Effector memory CD4-positive, alpha-beta T cell (primary cell): ENCODE measurements around the gene ADGRG2.

ENCODE experiments used
- DNase-seq, 3 donors: peaks; one replicate each; pipeline ENCODE4 v3.0.0-alpha.2; 2020
- H3K27ac ChIP-seq: 2 replicates; pipeline ENCODE4 v1.7.0; 2013; ENCODE audit warnings: mild to moderate bottlenecking, low read length, moderate library complexity; ENCODE audit not compliant: insufficient read depth, poor library complexity, severe bottlenecking
- H3K27me3 ChIP-seq: replicated peaks from 2 replicates; pipeline ENCODE4 v1.7.0; 2013; ENCODE audit warnings: mild to moderate bottlenecking, low read length; ENCODE audit not compliant: insufficient read depth, control insufficient read depth, poor library complexity, severe bottlenecking
- H3K36me3 ChIP-seq: 2 replicates; pipeline ENCODE4 v1.7.0; 2013; ENCODE audit warnings: mild to moderate bottlenecking, low read length, moderate library complexity; ENCODE audit not compliant: control insufficient read depth, insufficient read depth
- H3K4me1 ChIP-seq: 2 replicates; pipeline ENCODE4 v1.7.0; 2013; ENCODE audit warnings: low read length, mild to moderate bottlenecking; ENCODE audit not compliant: control insufficient read depth, insufficient read depth, poor library complexity, severe bottlenecking
- H3K4me3 ChIP-seq: 2 replicates; pipeline ENCODE4 v1.7.0; 2013; ENCODE audit warnings: low read length, low read depth, mild to moderate bottlenecking; ENCODE audit not compliant: insufficient read depth, poor library complexity, severe bottlenecking
- H3K9me3 ChIP-seq: 2 replicates; pipeline ENCODE4 v1.7.0; 2013; ENCODE audit warnings: mild to moderate bottlenecking, low read length, moderate library complexity; ENCODE audit not compliant: control insufficient read depth

Gene ADGRG2

GRCh38 chrX:19059067-19059466, 63.2 kb downstream of the ADGRG2 start:
- Histone ChIP-seq H3K4me3 (no peak overlapping the region), H3K27me3 (no peaks in the 10 kb centered on the region), H3K36me3 (no peaks in the 10 kb centered on the region), H3K9me3 (no peaks in the 10 kb centered on the region), H3K27ac (no peak overlapping the region), H3K4me1 (no peaks in the 10 kb centered on the region)
- DNase-seq, result no peak

- Histone ChIP-seq H3K4me3 (no peak overlapping the region), H3K27me3 (no peaks in the 10 kb centered on the region), H3K4me1 (no peaks in the 10 kb centered on the region), H3K27ac (no peak overlapping the region), H3K36me3 (no peaks in the 10 kb centered on the region), H3K9me3 (no peaks in the 10 kb centered on the region)
- no peak for DNase-seq
Measured at GRCh38 chrX:19057856-19058255, 64.4 kb downstream of the ADGRG2 start.

- H3K4me1 ChIP-seq, result no peaks in the 10 kb centered on the region
- no peaks in the 10 kb centered on the region for H3K9me3 ChIP-seq
- H3K36me3 ChIP-seq, result no peaks in the 10 kb centered on the region
- no peak overlapping the region for H3K27ac ChIP-seq
- no peak overlapping the region for H3K4me3 ChIP-seq
- DNase-seq, result no peak
- H3K27me3 ChIP-seq, result no peaks in the 10 kb centered on the region
Measured at GRCh38 chrX:19049110-19049509, 73.2 kb downstream of the ADGRG2 start.

GRCh38 chrX:19046343-19047215, 75.7 kb downstream of the ADGRG2 start:
- no peak overlapping the region for H3K27ac ChIP-seq
- no peak overlapping the region for H3K4me3 ChIP-seq
- H3K9me3 ChIP-seq, result no peaks in the 10 kb centered on the region
- DNase-seq, result no peak
- no peaks in the 10 kb centered on the region for H3K36me3 ChIP-seq
- no peaks in the 10 kb centered on the region for H3K4me1 ChIP-seq
- no peaks in the 10 kb centered on the region for H3K27me3 ChIP-seq

- no peaks in the 10 kb centered on the region for H3K27me3 ChIP-seq
- DNase-seq, result no peak
Measured at GRCh38 chrX:19040373-19040772, 81.9 kb downstream of the ADGRG2 start.

GRCh38 chrX:19034025-19034424, 88.2 kb downstream of the ADGRG2 start:
- Histone ChIP-seq H3K27me3 (no peaks in the 10 kb centered on the region), H3K27ac (no peak overlapping the region), H3K36me3 (no peaks in the 10 kb centered on the region), H3K4me1 (no peaks in the 10 kb centered on the region), H3K9me3 (no peaks in the 10 kb centered on the region), H3K4me3 (no peak overlapping the region)
- no peak for DNase-seq

More at GRCh38 chrX:19040373-19040772, 81.9 kb downstream of the ADGRG2 start:
- H3K36me3 ChIP-seq, result no peaks in the 10 kb centered on the region
- no peaks in the 10 kb centered on the region for H3K4me1 ChIP-seq
- H3K4me3 ChIP-seq, result no peak overlapping the region
- H3K27ac ChIP-seq, result no peak overlapping the region
- no peaks in the 10 kb centered on the region for H3K9me3 ChIP-seq

- no peak overlapping the region for H3K4me3 ChIP-seq
- no peaks in the 10 kb centered on the region for H3K36me3 ChIP-seq
- H3K27me3 ChIP-seq, result no peaks in the 10 kb centered on the region
- H3K4me1 ChIP-seq, result no peaks in the 10 kb centered on the region
- no peaks in the 10 kb centered on the region for H3K9me3 ChIP-seq
- H3K27ac ChIP-seq, result no peak overlapping the region
- no peak for DNase-seq
Measured at GRCh38 chrX:19030805-19031204, 91.5 kb downstream of the ADGRG2 start.

- H3K27ac ChIP-seq, result no peak overlapping the region
- no peaks in the 10 kb centered on the region for H3K36me3 ChIP-seq
- DNase-seq, result no peak
- H3K27me3 ChIP-seq, result no peaks in the 10 kb centered on the region
- no peaks in the 10 kb centered on the region for H3K4me1 ChIP-seq
- H3K9me3 ChIP-seq, result no peaks in the 10 kb centered on the region
- H3K4me3 ChIP-seq, result no peak overlapping the region
Measured at GRCh38 chrX:19028560-19028959, 93.7 kb downstream of the ADGRG2 start.

- Histone ChIP-seq H3K36me3 (no peaks in the 10 kb centered on the region), H3K27me3 (no peaks in the 10 kb centered on the region), H3K4me3 (no peak overlapping the region), H3K9me3 (no peaks in the 10 kb centered on the region), H3K27ac (no peak overlapping the region), H3K4me1 (no peaks in the 10 kb centered on the region)
- DNase-seq, result no peak
Measured at GRCh38 chrX:19024366-19024765, 97.9 kb downstream of the ADGRG2 start.

- no peaks in the 10 kb centered on the region for H3K27me3 ChIP-seq
- H3K4me3 ChIP-seq, result no peak overlapping the region
- no peaks in the 10 kb centered on the region for H3K4me1 ChIP-seq
- no peaks in the 10 kb centered on the region for H3K9me3 ChIP-seq
- H3K27ac ChIP-seq, result no peak overlapping the region
- DNase-seq, result no peak
- no peaks in the 10 kb centered on the region for H3K36me3 ChIP-seq
Measured at GRCh38 chrX:19019996-19020395, 102.3 kb downstream of the ADGRG2 start.
